GM18511 (cell line): ENCODE results near the gene PDIA6.
"Not testable (repeated sequence)": the region's sequence is repeated elsewhere in the genome, so short reads cannot be mapped to it uniquely, and the experiment has no call there.

ENCODE experiments used
- ATAC-seq: cut with Tn5 transposase; IDR thresholded peaks from one replicate; pipeline ENCODE4 v1.9.1; 2021; ENCODE audit warnings: mild to moderate bottlenecking, moderate library complexity; ENCODE audit not compliant: unreplicated experiment

Gene PDIA6

DNA sequence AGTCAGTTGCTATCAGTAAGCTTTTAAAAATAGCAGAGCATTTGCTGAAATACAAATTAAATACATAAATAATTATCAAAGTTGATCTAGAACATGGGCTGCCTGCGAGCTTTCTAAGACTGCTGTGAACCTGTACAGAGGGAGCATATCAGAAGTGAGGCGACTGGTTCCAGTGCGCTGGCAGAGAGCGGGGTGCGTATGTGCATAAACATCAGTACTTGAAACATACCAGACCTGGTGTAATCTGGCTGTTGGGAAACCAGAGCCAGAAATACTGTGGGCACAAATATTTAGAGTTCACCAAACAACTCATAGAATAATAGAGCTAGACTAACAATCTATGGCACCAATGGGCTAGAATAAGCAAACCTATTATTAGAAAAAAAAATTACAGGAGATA, 27.3 kb downstream of the PDIA6 start:
- no peak for ATAC-seq

DNA sequence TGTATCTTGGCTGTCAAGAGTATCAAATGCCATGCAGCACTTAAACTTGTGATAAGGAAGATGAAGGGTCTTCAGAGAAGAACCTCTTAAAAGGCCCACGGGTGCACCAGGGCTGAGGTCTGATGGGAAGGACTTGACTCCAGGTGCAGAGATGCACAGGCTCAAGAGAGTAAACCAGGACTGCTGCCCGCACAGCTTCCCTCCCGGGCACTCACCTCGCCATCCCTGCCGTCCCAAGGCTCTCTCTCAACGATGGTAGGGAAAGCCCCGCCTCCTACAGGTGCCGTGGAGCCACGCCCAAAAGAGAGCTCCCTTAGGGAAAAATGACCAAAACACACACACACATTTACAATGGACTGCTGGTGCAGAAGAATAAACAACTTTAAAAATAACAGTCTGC, 27.9 kb downstream of the PDIA6 start:
- ATAC-seq, result no peak

DNA sequence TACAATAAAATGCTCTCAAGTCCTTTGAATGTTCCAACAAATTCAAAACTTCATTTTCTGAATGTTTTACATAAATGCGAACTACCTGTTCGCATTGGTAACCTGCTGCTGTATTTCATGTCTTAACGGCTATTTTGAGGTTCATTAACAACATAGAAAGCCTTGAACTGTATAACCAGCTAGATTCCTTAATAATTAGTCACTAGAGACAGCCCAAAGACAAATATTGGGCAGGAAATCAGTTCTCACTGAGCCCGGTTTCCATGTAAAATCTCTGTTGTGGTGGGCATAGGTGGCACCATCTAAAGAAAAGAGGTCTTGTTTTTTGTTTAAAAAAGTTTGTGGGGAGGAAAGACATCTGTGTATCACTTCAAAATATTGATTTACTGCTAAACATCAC, 29.2 kb downstream of the PDIA6 start:
- no peak for ATAC-seq

DNA sequence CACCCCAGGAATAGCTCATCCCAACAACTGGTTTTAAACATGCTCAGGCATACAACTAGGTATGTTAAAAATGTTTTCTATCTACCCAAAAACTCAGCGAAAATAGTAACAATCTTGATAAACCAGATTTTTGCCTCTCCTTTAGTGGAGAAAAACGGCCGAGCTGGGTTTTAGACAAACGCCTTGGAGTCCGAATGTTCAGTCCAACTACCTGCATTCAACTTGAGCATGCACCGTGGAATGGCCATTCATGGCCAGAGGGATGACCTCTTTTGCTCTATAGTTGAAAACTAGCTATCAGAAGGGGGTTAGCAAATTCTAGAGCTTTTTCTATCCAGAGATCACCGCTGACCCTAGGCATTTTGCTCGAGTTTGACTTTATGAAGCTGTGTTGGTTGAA, 30.8 kb downstream of the PDIA6 start:
- no peak for ATAC-seq

DNA sequence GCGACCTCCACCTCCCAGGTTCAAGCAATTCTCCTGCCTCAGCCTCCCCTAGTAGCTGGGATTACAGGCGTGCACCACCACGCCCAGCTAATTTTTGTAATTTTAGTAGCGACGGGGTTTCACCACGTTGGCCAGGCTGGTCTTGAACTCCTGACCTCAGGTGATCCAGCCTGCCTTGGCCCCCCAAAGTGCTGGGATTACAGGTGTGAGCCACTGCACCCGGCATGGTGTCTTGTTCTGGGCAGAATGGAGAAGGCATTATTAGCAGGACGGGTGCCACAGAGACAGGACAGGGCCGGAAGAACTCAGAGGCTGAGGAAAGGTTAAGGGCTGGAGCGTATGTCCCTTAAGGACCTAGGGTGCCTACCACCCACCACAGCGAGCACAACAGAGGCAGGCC, 31.8 kb downstream of the PDIA6 start:
- ATAC-seq, result not testable (repeated sequence)

DNA sequence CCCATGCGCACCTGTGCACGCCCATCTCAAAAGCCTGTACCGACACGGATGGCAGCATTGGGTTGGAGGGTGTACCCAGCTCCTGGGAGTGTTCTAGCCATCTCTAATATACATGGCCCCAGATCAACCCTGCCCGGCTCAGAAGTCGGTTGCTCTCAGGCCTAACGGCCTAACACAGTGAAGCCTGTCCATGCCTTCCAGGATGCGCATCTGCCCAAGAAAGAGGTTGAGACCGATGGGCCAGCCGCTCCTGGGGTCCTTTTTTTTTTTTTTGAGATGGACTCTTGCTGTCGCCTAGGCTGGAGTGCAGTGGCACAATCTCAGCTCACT, 32.1 kb downstream of the PDIA6 start:
- no peak for ATAC-seq

DNA sequence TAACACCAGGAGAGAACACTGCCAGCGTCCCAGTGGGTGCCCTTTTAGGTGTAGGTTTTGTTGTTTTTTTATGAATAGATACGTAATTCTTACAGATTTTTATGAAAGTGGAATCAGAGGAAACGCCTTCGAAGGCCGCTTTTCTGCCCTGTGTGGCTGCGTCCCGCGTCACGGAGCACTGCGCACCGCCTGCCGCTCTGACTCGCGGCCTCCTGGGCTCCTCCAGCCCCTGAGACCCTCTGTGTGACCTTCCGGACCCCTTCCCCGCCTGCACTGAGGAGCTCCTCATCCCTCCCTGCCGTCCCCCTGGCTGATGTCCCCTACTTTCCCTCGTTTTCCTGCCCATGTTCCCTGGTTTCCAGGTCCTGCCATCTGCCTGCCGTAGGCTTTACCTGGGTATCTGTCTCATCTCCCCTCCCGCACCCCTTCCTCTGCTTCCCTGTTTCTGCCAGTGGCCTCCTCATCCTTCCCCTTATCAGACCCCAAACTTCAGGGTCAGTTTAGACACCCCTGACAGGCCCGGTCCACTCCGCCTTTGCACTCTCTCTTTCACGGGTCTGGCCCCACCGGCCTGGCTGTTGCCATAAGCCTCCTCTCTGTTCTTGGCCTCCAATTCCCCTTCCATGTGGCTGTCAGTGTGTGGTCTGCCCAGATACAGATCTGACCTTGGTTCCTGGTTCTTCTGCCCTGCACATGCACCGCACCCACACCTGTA, 32.7 kb downstream of the PDIA6 start:
- no peak for ATAC-seq

DNA sequence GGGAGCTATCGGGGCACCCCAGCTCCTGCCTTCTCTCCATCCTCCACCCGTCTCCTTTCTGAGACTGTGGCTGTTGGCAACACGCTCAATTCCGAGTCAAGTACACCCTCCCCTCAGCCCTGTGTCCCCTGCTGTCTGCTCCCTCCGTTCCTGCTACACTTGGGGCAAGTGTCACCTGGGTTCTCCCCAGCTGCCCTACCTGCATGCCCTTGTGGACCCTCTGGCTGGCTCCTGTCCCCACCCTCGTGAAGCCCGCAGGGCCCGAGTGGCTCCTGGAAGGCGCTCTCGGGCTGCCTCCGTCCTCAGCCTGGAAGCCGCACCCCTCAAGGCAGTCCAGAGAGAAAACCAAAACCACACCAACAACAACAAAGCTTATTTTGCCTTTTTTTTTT, 33.9 kb downstream of the PDIA6 start:
- ATAC-seq, result no peak

DNA sequence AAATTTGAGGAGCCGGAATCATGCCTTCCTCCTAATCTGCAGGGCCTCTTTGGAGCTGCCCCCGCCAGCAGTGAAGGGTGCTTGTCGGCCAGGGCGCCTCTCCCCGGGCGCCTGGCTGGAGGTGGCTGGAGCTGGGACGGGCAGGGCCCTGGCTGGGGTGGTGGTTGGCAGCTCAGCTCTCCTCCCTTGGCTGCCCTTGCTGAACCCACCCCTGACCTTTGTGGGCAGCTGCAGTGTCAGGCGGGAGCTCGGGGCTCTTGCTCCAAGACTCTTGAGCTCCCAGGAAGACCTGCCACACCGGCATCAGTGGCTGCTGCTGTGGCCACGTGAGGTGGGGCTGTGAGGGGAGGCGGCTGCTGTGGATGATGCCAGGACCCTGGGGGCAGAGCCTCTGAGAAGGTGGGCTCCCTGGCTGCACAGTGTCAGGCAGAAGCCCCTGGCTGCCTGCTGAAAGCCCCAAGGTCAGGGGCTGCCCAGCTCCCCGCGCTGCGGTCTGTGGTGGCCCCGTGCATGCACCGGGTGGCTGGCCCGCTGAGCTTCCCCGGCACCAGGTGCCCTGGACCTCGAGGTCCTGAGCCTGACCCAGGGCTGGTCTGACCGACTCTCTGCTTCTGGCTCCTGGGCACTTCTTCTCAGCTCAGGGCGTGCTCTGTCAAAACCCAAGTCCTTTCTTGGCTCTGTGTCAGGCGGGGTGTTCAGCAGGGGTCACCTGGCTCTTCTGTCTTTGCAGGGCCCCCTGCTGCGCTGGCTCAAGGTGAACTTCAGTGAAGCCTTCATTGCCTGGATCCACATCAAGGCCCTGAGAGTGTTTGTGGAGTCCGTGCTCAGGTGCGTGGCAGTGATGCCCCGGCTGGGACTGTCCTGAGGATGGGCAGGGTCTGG, 34.5 kb downstream of the PDIA6 start:
- no peak for ATAC-seq

DNA sequence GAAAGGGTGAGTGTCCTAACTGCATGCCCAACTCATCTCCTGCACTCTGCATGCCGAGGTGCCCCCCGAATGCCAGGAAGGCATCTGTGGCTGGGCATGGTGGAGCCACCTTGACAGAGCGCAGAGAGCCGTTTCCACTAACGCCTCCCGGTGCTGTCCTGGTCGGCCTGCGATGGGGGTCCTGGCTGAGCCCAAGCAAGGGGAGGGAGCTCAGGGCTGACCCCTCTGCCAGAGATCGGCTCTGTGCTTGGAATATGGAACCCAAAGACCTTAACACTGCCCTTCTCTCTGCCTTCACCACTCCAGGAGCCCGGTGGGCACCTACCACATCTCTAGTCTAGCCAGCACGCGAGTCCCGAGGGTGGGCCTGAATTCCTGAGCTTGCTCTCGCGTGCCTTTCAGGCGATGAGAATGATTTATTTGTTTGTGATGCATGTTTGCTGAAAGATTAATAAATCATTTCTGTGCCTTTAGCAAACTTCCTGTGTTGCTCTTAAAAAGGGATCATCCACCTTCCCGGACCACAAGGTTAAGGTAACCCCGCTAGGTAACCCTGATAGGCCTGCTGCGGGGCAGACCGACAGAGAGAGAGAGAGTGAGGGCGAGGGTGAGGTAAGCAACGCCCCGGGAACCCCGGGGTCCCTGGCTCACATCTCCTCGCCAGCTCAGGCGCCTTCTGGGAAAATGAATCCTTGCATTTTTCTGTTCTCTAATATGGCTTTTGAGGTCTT, 35.3 kb downstream of the PDIA6 start:
- ATAC-seq, result no peak

DNA sequence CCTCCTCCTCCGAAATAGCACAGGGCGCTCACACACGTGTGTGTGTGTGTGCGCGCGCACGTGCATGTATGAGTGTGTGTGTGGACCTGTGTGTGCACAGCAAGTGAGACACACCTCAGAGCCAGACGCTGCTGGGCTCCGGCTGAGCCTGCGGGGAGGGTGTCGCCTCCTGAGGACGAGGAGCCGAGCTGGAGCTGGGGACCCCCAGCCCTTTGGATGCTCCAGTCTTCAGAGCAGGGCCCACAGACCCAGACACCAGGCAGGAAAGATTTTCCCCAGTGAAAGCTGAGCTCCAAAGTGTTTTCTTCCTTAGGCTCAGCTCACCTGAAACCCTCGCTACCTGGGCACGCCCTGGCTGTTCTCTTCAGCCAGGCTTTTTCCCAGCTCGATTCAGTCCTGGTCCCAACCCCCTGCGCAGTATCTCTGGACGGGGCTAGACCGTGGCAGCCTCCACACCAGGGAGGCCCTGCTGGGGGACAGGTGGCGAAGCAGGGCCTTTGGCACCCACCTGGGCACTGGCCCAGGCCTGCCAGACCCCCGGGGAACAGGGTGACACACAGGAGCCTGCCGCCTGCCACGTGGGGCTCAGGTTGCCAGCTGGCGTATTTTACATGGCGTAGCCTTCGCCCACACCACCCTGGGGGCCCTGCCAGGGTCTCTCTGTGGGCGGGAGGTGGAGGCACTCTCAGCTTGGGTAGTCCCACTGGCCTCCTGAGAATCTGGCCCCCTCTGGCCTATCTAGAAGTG, 36.2 kb downstream of the PDIA6 start:
- no peak for ATAC-seq

DNA sequence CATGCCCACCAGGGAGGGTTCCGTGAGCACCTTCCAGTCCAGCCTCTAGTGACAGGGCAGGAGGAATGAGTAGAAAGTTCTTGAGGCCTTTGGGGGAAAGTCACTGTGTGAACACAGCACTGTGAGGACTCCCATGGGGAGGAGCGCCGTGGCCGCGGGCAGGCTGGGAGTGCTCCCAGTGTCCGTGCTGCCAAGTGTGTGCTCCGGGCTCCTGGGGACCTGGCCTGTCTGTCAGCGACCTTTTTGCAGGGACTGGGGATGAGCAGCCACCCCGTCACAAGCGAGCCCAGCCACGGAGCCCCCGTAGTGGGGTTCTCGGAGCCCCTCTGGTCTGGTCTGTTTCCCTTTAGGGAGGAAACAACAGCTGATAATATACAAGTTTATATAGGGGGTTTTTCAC, 36.8 kb downstream of the PDIA6 start:
- ATAC-seq, result no peak

DNA sequence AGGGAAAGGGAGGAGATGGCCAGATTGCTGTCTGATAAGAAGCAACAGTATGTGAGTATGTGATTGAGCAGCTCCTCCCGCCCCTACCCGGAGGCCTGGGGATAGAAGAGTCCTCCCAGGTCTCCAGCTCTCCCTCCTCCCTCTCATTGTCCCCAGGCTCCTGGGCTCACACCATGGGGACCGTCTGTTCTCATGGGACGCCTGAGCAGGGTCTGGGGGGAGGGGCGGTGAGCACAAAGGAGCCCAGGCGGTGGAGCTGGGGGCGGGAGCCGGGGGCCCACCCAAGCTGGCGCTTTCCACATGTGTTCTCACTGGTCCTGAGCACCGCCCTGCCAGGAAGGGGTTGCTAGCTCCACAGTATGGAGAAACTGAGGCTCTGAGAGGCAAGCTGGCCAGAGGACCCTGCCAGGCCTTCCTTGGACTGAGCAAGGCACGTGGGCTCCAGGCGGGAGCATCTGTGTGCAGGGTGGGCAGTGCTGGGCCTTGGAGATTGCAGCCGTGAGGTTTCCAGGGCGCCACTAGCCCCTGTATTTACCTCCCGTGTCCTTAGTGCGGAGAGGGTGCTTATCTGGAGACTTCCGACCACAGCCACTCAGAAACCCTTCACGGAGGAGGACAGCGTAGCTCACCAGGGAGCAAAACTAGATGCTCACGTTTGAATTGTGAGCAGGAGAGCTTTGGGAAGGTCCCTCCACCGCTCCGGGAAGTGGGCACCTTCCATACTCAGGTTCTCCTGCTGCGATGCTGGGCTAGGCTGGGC, 37.4 kb downstream of the PDIA6 start:
- no peak for ATAC-seq

DNA sequence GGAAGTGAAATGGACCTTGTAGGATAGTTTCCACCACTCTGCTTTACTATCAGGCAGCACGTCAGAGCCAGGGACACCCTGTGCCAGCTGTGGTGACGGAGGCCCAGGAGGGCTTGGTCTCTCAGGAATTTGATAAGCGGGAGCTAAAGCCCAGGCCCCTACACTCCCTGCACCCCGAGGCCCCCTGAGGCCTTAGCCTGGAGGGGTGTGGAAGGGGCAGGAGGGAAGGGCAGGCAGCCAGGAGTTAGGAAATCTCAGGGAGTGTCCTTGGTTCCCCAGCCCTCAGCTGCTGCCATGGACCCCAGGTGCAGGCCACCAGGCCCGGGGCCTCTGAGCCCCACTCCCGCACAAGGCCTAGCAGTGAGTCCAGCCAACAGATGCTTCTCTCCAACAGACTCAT, 38.2 kb downstream of the PDIA6 start:
- ATAC-seq, result no peak

DNA sequence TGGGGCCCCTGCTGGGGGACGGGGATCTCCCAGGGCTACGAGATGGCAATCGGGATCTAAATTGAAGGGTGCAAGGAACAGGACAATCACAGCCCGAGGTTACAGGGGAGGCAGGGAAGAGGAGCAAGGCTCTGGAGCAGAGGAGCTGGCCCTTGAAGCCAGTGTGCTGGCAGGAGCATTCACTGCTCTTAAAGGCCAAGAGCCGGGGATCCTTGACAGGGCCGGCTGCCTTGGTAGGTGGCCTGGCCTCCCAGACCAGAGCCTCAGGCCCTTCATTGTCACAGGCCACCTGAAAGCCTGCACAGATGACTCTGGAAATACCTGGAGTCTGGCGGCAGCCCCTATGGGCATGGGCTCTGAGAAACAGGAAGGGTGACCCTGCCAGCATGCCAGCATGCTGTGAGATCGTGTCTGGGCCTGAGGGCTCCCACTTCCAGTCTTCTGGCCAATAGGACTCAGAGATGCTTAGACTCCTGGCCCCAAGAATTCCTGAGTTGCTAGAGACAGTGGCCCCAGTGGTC, 38.7 kb downstream of the PDIA6 start:
- no peak for ATAC-seq

DNA sequence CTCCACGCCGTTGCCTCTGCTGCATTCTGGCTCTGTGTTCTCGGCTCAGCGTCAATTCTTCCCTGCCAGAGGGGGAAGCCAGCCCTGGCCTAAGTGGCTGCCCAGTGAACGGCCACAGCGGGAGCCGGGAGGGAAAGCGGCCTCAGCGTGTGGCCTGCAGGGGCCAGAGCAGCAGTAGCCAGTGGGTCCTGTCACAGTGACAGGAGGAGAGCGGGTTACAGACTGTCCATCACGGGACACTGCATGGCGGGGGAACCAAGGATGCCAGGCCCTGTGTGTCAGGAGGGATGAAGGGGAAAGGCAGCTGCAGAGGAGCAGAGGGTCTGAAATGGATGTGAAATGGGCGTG, 39.7 kb downstream of the PDIA6 start:
- ATAC-seq, result no peak

DNA sequence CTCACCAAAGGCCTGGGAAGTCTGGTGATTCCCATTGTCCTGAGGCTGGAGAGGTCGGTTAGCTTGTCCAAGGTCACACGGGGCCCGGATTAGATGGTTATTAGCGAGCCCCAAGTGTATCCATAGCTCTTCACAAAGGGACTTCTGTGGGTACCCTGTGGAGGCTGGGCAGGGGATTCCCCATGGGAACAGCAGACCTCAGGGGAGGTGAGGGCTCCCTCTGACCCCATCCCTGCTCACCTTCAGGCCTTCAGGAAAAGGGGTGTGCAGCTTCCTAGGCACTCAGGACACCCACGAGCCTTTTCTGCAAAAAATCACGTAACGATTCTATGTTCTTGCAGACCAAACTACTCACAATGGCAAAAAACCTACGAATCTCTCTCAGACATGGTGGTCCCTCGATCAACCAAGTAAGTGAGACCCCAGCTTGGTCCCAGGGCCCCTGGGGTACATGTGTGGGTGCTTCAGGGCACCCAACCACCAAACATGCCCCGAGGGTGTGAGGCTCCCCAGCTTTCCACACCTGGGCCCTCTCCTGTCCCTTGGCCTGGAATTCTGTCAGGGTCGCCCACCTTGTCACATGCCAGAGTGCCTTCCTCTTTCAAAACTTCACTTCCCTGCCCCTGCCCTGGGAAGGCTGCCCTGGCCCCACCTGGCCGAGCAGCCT, 40.3 kb downstream of the PDIA6 start:
- no peak for ATAC-seq

DNA sequence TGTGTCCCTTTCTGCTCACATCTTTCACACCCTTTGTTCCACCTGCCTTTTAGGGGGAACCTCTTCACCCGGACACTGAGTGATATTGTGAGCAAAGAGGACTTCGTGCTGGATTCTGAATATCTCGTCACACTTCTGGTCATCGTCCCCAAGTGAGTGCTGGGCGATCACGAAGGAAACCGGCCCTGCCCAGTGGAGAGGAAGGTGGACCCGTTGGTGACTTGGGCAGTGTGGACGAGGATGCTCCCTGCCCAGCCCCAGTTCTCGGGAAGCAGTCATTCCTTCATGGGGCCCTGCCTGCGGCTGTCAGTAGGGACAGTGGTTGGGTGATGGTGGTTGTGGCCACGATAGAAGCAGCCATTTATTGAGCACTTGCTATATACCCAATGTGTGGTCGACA, 40.8 kb downstream of the PDIA6 start:
- no peak for ATAC-seq

DNA sequence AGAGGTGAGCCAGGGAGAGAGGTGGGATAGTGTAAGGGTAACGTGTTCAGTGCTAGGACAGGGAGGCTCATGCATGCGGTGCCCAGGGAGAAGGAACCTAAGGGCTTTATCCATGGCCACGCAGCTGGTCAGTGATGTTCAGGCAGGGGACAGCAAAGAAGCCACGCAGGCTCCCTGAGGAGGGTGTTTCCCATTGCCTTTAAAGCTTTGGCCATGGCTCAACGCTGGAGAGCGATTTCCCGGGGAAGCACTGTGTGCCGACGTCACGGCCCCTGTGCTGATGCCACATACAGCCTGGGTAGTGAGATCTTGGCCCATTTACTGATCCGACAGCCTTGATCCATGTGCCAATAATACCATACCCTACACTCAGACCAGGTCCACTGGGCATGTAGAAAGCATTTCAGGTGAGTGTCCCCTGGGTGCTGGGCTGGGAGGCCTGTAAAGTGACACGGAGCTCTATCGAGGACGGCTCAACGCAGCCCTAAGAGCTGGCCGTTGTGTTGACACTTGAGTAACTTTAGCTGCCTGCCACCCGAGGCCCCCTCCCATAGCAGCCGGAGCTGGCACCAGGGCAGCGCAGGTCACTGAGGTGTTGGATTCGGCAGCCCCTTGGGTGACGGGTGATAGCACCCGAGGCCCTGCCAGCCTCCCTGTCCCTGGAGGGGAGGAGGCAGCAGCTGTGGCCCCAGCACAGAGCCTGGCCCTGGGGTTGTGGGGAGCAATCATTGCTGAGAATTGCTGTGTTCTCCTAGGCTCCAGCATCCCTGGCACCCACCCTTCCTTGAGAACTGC, 41.4 kb downstream of the PDIA6 start:
- ATAC-seq, result no peak
